Memory B cell (primary cell): Measurements from ENCODE around the gene PRKAG3.

Experiments used
- ATAC-seq: fragments of 150-1000 bp; cut with Tn5 transposase; 2 replicates; pipeline ENCODE4 v1.10.0; 2021; ENCODE audit warnings: low read depth, mild to moderate bottlenecking, moderate library complexity
- DNase-seq, 2 donors: peaks; one replicate each; pipeline ENCODE4 v3.0.0; 2022; ENCODE audit warnings: low spot score in 2 of 2
- H3K27ac Mint-ChIP-seq: one replicate; pipeline ENCODE4 v1.8.0; 2022; ENCODE audit warnings: mild to moderate bottlenecking, moderate library complexity, mixed read lengths
- H3K27me3 Mint-ChIP-seq: one replicate; pipeline ENCODE4 v1.8.0; 2022; ENCODE audit warnings: mixed read lengths
- H3K36me3 Mint-ChIP-seq: one replicate; pipeline ENCODE4 v1.8.0; 2022; ENCODE audit warnings: mild to moderate bottlenecking, mixed read lengths
- H3K4me1 Mint-ChIP-seq: one replicate; pipeline ENCODE4 v1.8.0; 2022; ENCODE audit warnings: mixed read lengths
- H3K4me3 Mint-ChIP-seq: one replicate; pipeline ENCODE4 v1.8.0; 2022; ENCODE audit warnings: mild to moderate bottlenecking, moderate library complexity, mixed read lengths
- H3K9me3 Mint-ChIP-seq: one replicate; pipeline ENCODE4 v1.8.0; 2022; ENCODE audit warnings: mixed read lengths

The PRKAG3 gene

GRCh38 chr2:218871345-218872302 is 40.0 kb upstream of the PRKAG3 start:
- Mint-ChIP-seq H3K27ac (no peak overlapping the region), H3K9me3 (no peaks in the 10 kb centered on the region), H3K36me3 (peaks cover 1% of the 10 kb centered on the region), H3K4me3 (peak overlapping the region; percentile 87), H3K4me1 (peaks cover 24% of the 10 kb centered on the region), H3K27me3 (peaks cover 17% of the 10 kb centered on the region)
- ATAC-seq (peak; percentile 52), DNase-seq (no peak)

GRCh38 chr2:218870984-218871344 is 39.4 kb upstream of the PRKAG3 start:
- H3K4me3 Mint-ChIP-seq: peak overlapping the region; percentile 84
- DNase-seq (no peak), ATAC-seq (peak; percentile 13)
- no peak overlapping the region for H3K27ac Mint-ChIP-seq
- H3K27me3 Mint-ChIP-seq: peaks cover 17% of the 10 kb centered on the region
- peaks cover 23% of the 10 kb centered on the region for H3K4me1 Mint-ChIP-seq
- peaks cover 1% of the 10 kb centered on the region for H3K36me3 Mint-ChIP-seq
- H3K9me3 Mint-ChIP-seq: no peaks in the 10 kb centered on the region

- Mint-ChIP-seq H3K9me3 (no peaks in the 10 kb centered on the region), H3K4me1 (peaks cover 23% of the 10 kb centered on the region), H3K27me3 (peaks cover 22% of the 10 kb centered on the region), H3K36me3 (peaks cover 1% of the 10 kb centered on the region), H3K4me3 (no peak overlapping the region), H3K27ac (no peak overlapping the region)
- DNase-seq (no peak), ATAC-seq (no peak)
Measured at GRCh38 chr2:218869064-218869463, 37.5 kb upstream of the PRKAG3 start.

- peaks cover 1% of the 10 kb centered on the region for H3K36me3 Mint-ChIP-seq
- peaks cover 26% of the 10 kb centered on the region for H3K27me3 Mint-ChIP-seq
- ATAC-seq (no peak), DNase-seq (no peak)
- peaks cover 19% of the 10 kb centered on the region for H3K4me1 Mint-ChIP-seq
- no peak overlapping the region for H3K27ac Mint-ChIP-seq
- H3K9me3 Mint-ChIP-seq: no peaks in the 10 kb centered on the region
- no peak overlapping the region for H3K4me3 Mint-ChIP-seq
Measured at GRCh38 chr2:218867900-218868299, 36.3 kb upstream of the PRKAG3 start.

GRCh38 chr2:218865999-218866398 is 34.4 kb upstream of the PRKAG3 start:
- Mint-ChIP-seq H3K4me1 (peaks cover 8% of the 10 kb centered on the region), H3K36me3 (no peaks in the 10 kb centered on the region), H3K4me3 (no peak overlapping the region), H3K9me3 (no peaks in the 10 kb centered on the region), H3K27me3 (peaks cover 25% of the 10 kb centered on the region), H3K27ac (no peak overlapping the region)
- no peak for DNase-seq
- no peak for ATAC-seq

- peaks cover 9% of the 10 kb centered on the region for H3K4me1 Mint-ChIP-seq
- no peak overlapping the region for H3K4me3 Mint-ChIP-seq
- ATAC-seq (no peak), DNase-seq (no peak)
- peaks cover 25% of the 10 kb centered on the region for H3K27me3 Mint-ChIP-seq
- no peaks in the 10 kb centered on the region for H3K36me3 Mint-ChIP-seq
- H3K9me3 Mint-ChIP-seq: no peaks in the 10 kb centered on the region
- no peak overlapping the region for H3K27ac Mint-ChIP-seq
Measured at GRCh38 chr2:218865396-218865795, 33.8 kb upstream of the PRKAG3 start.

- H3K9me3 Mint-ChIP-seq: no peaks in the 10 kb centered on the region
- H3K27me3 Mint-ChIP-seq: peaks cover 32% of the 10 kb centered on the region
- DNase-seq: no peak
- no peaks in the 10 kb centered on the region for H3K36me3 Mint-ChIP-seq
- no peak for ATAC-seq
- no peak overlapping the region for H3K4me3 Mint-ChIP-seq
- no peak overlapping the region for H3K27ac Mint-ChIP-seq
- peaks cover 12% of the 10 kb centered on the region for H3K4me1 Mint-ChIP-seq
Measured at GRCh38 chr2:218863021-218863520, 31.5 kb upstream of the PRKAG3 start.

GRCh38 chr2:218861645-218862318 is 30.2 kb upstream of the PRKAG3 start:
- Mint-ChIP-seq H3K4me1 (peaks cover 12% of the 10 kb centered on the region), H3K9me3 (no peaks in the 10 kb centered on the region), H3K4me3 (no peak overlapping the region), H3K36me3 (no peaks in the 10 kb centered on the region), H3K27me3 (peaks cover 40% of the 10 kb centered on the region), H3K27ac (no peak overlapping the region)
- DNase-seq (no peak), ATAC-seq (no peak)

- DNase-seq: no peak
- H3K4me3 Mint-ChIP-seq: peak overlapping the region; percentile 13
- H3K36me3 Mint-ChIP-seq: no peaks in the 10 kb centered on the region
- H3K27ac Mint-ChIP-seq: no peak overlapping the region
- no peak for ATAC-seq
- no peaks in the 10 kb centered on the region for H3K9me3 Mint-ChIP-seq
- H3K27me3 Mint-ChIP-seq: peaks cover 44% of the 10 kb centered on the region
- peaks cover 12% of the 10 kb centered on the region for H3K4me1 Mint-ChIP-seq
Measured at GRCh38 chr2:218860950-218861381, 29.4 kb upstream of the PRKAG3 start.

GRCh38 chr2:218859988-218860831 is 28.6 kb upstream of the PRKAG3 start:
- peaks cover 12% of the 10 kb centered on the region for H3K4me1 Mint-ChIP-seq
- no peak for DNase-seq
- ATAC-seq: peak; percentile 19
- H3K27ac Mint-ChIP-seq: peak overlapping the region; percentile 40
- peak overlapping the region; percentile 79 for H3K4me3 Mint-ChIP-seq
- no peaks in the 10 kb centered on the region for H3K9me3 Mint-ChIP-seq
- no peaks in the 10 kb centered on the region for H3K36me3 Mint-ChIP-seq
- peaks cover 46% of the 10 kb centered on the region for H3K27me3 Mint-ChIP-seq

- peaks cover 50% of the 10 kb centered on the region for H3K27me3 Mint-ChIP-seq
- peaks cover 12% of the 10 kb centered on the region for H3K4me1 Mint-ChIP-seq
- no peaks in the 10 kb centered on the region for H3K9me3 Mint-ChIP-seq
- peak within 1 kb of the TSS; percentile 79 for H3K4me3 Mint-ChIP-seq
- H3K27ac Mint-ChIP-seq: peak within 1 kb of the TSS; percentile 40
- no peaks in the 10 kb centered on the region for H3K36me3 Mint-ChIP-seq
- ATAC-seq: peak; percentile 50
- DNase-seq: no peak
Measured at GRCh38 chr2:218859556-218859987, 28.0 kb upstream of the PRKAG3 start, which contains the start of gene WNT6. TSS of gene WNT6 (plus strand) at chr2:218859805. CDS start at chr2:218860038, 233 bp downstream.

GRCh38 chr2:218858671-218859555 is 27.3 kb upstream of the PRKAG3 start:
- H3K4me1 Mint-ChIP-seq: peaks cover 12% of the 10 kb centered on the region
- peaks cover 52% of the 10 kb centered on the region for H3K27me3 Mint-ChIP-seq
- no peaks in the 10 kb centered on the region for H3K36me3 Mint-ChIP-seq
- no peak overlapping the region for H3K27ac Mint-ChIP-seq
- H3K4me3 Mint-ChIP-seq: peak overlapping the region; percentile 62
- ATAC-seq: no peak
- no peak for DNase-seq
- no peaks in the 10 kb centered on the region for H3K9me3 Mint-ChIP-seq

- Mint-ChIP-seq H3K36me3 (no peaks in the 10 kb centered on the region), H3K4me3 (no peak overlapping the region), H3K27me3 (peaks cover 53% of the 10 kb centered on the region), H3K4me1 (peaks cover 15% of the 10 kb centered on the region), H3K27ac (no peak overlapping the region), H3K9me3 (no peaks in the 10 kb centered on the region)
- DNase-seq: no peak
- ATAC-seq: no peak
Measured at GRCh38 chr2:218858138-218858445, 26.5 kb upstream of the PRKAG3 start.
